Activated T-cell treated with anti-CD3 and anti-CD28 coated beads, Interleukin-2, amount 50 U/mL, for 72 hours (primary cell): Measurements from ENCODE around the gene HELZ. TPM values are rescaled to one million over a fixed set of nuclear protein-coding genes. Genes with fewer than 3 reads are reported as not detected.
A peak's percentile ranks its signal among the peaks of the same experiment; 100 is the strongest.
"Not testable (repeated sequence)": the region's sequence is repeated elsewhere in the genome, so short reads cannot be mapped to it uniquely, and the experiment has no call there.

Source experiments
- ATAC-seq, 2 donors: fragments of 150-1000 bp; cut with Tn5 transposase; replicated peaks in 1 of 2; 2 replicates each; pipeline ENCODE4 v1.10.0; 2021; ENCODE audit warnings: moderate library complexity in 2 of 2, mild to moderate bottlenecking in 1 of 2
- DNase-seq, 2 donors: peaks; one replicate each; pipeline ENCODE4 v3.0.0; 2021 to 2022; ENCODE audit warnings: mixed read lengths in 1 of 2
- H3K27ac Mint-ChIP-seq: one replicate; pipeline ENCODE4 v1.8.0; 2022; ENCODE audit warnings: mild to moderate bottlenecking, moderate library complexity, mixed read lengths
- H3K27me3 Mint-ChIP-seq: one replicate; pipeline ENCODE4 v1.8.0; 2022; ENCODE audit warnings: low read depth, mixed read lengths
- H3K36me3 Mint-ChIP-seq, 2 donors: one replicate each; pipeline ENCODE4 v1.8.0; 2022; ENCODE audit warnings: mixed read lengths in 2 of 2, mild to moderate bottlenecking in 1 of 2; ENCODE audit not compliant: insufficient read depth in 2 of 2
- H3K4me1 Mint-ChIP-seq: one replicate; pipeline ENCODE4 v1.8.0; 2022; ENCODE audit warnings: low read depth, mixed read lengths
- H3K4me3 Mint-ChIP-seq, 2 donors: one replicate each; pipeline ENCODE4 v1.8.0; 2022; ENCODE audit warnings: mild to moderate bottlenecking in 2 of 2, mixed read lengths in 2 of 2, moderate library complexity in 2 of 2
- H3K9me3 Mint-ChIP-seq, 2 donors: one replicate each; pipeline ENCODE4 v1.8.0; 2022; ENCODE audit warnings: mixed read lengths in 2 of 2
- total RNA-seq, 2 donors: library from RNA; stranded (reverse); gene quantifications; one replicate each; pipeline ENCODE4 v1.2.3, GENCODE V29; 2022

Gene HELZ
- total RNA-seq, 2 donors from 2014 or later, result 51.3 to 52.0 TPM

DNA sequence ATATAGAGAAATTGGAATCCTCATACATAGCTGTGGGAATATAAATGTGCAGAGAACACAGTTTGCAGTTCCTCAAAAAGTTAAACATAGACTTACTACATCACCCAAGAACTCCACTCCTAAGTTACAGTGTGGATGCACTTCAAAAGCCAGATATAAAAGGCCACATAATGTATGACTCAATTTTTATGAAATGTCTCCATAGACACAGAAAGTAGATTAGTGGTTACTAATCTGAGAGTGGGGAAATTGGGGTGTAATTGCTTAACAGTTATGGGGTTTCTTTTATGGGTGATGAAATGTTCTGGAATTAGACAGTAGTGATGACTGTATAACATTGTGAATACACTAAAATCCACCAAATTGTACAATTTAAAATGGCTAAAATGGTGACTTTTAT lies 139.8 kb downstream of the HELZ start:
- no peaks in the 10 kb centered on the region for H3K27me3 Mint-ChIP-seq
- peaks cover 31% of the 10 kb centered on the region for H3K4me1 Mint-ChIP-seq
- peaks cover 5 to 31% of the 10 kb centered on the region in 2 donors for H3K36me3 Mint-ChIP-seq
- DNase-seq, result no peak
- no peak overlapping the region for H3K27ac Mint-ChIP-seq
- peaks cover 0 to 3% of the 10 kb centered on the region in 2 donors for H3K9me3 Mint-ChIP-seq
- peak in 1 of 2 donors; percentile 17 for ATAC-seq
- H3K4me3 Mint-ChIP-seq, result no peak overlapping the region

DNA sequence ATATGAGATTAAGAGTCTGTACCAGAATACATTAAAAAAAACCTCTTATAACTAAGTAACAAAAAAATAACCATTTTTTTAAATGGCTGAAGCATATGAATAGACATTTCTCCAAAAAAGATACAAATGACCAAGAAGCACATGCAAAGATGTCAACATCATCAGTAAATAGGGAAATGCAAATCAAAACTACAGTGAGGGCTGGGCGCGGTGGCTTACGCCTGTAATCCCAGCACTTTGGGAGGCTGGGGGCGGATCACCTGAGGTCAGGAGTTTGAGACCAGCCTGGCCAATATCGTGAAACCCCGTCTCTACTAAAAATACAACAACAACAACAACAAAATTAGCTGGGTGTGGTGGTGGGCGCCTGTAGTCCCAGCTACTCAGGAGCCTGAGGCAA lies 140.4 kb downstream of the HELZ start:
- not testable (repeated sequence) for ATAC-seq, DNase-seq, H3K27me3 Mint-ChIP-seq, H3K27ac Mint-ChIP-seq, H3K9me3 Mint-ChIP-seq, H3K4me3 Mint-ChIP-seq
- H3K4me1 Mint-ChIP-seq, result peaks cover 35% of the 10 kb centered on the region
- H3K36me3 Mint-ChIP-seq, result peaks cover 5 to 31% of the 10 kb centered on the region in 2 donors

DNA sequence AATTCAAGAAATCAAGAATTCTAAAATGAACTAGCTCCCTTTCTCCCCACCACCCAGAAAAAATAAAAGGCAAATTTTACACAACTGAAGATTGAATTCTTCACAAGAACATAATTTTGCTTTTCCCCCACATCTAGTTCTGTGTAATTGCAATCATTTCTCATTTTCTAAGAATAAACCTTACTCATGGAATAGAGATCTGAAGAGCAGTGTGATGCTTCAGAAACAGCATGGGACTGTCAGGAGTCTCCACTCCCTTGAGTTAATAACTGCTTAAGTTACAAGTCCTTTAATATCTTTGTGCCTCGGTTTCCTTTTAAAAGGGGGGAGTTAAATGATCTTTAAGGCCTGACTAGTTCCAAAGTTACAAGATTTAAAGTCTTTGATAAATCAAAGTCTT lies 147.0 kb downstream of the HELZ start:
- no peak overlapping the region for H3K4me3 Mint-ChIP-seq
- no peak for ATAC-seq
- no peak for DNase-seq
- peaks cover 53% of the 10 kb centered on the region for H3K4me1 Mint-ChIP-seq
- no peaks in the 10 kb centered on the region for H3K27me3 Mint-ChIP-seq
- peaks cover 0 to 21% of the 10 kb centered on the region in 2 donors for H3K36me3 Mint-ChIP-seq
- H3K27ac Mint-ChIP-seq, result no peak overlapping the region
- peaks cover 0 to 3% of the 10 kb centered on the region in 2 donors for H3K9me3 Mint-ChIP-seq

DNA sequence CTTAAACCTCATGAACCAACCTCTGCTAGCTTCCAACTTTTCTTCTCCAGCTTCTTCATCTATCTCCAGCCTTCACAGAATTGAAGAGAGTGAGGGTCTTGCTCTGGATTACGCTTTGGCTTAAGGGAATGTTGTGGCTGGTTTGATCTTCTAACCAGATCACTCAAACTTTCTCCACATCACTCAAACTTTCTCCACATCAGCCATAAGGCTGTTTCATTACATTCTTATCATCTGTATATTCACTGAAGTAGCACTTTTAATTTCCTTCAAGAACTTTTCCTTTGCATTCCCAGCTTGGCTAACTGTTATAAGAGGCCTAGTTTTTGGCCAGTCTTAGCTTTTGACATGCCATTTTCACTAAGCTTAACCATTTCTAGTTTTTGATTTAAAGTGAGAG lies 148.4 kb downstream of the HELZ start:
- H3K4me1 Mint-ChIP-seq, result peaks cover 45% of the 10 kb centered on the region
- H3K9me3 Mint-ChIP-seq, result peaks cover 0 to 3% of the 10 kb centered on the region in 2 donors
- peak overlapping the region; percentile 56 for H3K27ac Mint-ChIP-seq
- H3K4me3 Mint-ChIP-seq, result no peak overlapping the region
- peaks cover 3 to 19% of the 10 kb centered on the region in 2 donors for H3K36me3 Mint-ChIP-seq
- ATAC-seq (no peak), DNase-seq (no peak)
- H3K27me3 Mint-ChIP-seq, result no peaks in the 10 kb centered on the region

DNA sequence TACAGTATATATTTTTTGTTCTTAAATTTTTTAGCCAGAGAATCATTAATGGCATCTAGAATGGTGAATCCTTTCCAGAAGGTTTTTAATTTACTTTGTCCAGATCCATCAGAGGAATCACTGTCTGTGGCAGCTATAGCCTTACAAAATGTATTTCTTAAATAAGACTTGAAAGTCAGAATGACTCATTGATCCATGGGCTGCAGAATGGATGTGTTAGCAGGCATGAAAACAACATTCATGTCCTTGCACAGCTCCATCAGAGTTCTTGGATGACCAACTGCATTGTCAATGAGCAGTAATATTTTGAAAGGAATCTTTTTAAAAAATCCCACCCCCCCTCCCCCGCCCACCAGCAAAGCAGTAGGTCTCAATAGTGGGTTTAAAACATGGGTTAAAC lies 149.2 kb downstream of the HELZ start:
- ATAC-seq (no peak), DNase-seq (no peak)
- Mint-ChIP-seq H3K36me3 (peaks cover 3 to 17% of the 10 kb centered on the region in 2 donors), H3K27ac (peak overlapping the region; percentile 38), H3K27me3 (no peaks in the 10 kb centered on the region), H3K9me3 (peaks cover 0 to 3% of the 10 kb centered on the region in 2 donors), H3K4me1 (peaks cover 36% of the 10 kb centered on the region), H3K4me3 (no peak overlapping the region)

DNA sequence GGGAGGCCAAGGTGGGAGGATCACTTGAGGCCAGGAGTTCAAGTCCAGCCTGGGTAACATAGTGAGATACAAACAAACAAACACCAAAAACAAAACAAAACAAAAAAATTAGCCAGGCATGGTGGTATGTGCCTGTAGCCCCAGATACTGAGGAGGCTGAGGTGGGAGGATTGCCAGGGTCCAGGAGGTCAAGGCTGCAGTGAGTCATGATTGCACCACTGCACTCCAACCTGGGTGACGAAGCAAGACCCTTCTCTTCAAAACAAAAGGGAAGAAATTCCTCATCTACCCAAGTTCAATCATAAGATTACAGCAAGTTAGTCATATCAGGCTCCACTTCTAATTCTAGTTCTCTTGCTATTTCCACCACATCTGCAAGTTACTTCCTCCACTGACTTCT lies 149.7 kb downstream of the HELZ start:
- not testable (repeated sequence) for H3K27ac Mint-ChIP-seq, H3K9me3 Mint-ChIP-seq, H3K4me3 Mint-ChIP-seq, H3K27me3 Mint-ChIP-seq
- peak; percentile 4 to 16 for DNase-seq
- H3K36me3 Mint-ChIP-seq, result peaks cover 3 to 19% of the 10 kb centered on the region in 2 donors
- peak in 1 of 2 donors; percentile 71 for ATAC-seq
- peaks cover 35% of the 10 kb centered on the region for H3K4me1 Mint-ChIP-seq

DNA sequence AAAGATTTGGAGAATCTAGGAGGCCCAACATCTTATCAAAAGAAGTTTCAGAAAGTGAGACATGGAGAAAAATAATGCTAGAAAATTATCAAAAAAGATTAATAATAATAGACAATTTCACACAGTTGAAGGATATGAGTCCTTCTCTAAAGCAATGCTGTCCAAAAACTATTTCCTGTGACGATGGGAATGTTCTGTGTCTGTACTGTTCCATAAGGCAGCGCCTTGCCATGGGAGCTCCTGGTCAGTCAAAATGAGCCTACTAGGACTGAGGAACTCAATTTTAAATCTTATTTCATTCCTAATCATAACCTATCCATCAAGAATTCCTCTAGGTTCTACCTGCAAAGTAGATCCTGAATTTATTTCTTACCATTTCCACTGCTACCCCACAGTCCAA lies 151.6 kb downstream of the HELZ start:
- DNase-seq (no peak), ATAC-seq (no peak)
- no peak overlapping the region for H3K27ac Mint-ChIP-seq
- peaks cover 3 to 23% of the 10 kb centered on the region in 2 donors for H3K36me3 Mint-ChIP-seq
- H3K4me3 Mint-ChIP-seq, result no peak overlapping the region
- H3K4me1 Mint-ChIP-seq, result peaks cover 30% of the 10 kb centered on the region
- peaks cover 0 to 3% of the 10 kb centered on the region in 2 donors for H3K9me3 Mint-ChIP-seq
- no peaks in the 10 kb centered on the region for H3K27me3 Mint-ChIP-seq

DNA sequence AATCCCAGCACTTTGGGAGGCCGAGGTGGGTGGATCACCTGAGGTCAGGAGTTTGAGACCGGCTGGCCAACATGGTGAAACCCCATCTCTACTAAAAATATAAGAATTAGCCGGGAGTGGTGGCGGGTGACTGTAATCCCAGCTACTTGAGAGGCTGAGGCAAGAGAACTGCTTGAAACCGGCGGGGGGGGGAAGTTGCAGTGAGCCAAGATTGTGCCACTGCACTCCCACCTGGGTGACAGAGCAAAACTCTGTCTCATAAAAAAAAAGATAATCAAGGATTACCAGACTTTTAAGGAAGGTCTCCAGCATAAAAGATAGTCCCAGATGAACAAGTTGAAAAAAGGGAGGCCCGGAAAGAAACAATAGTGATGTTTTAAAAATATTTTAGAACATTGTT lies 152.3 kb downstream of the HELZ start:
- H3K4me3 Mint-ChIP-seq, ATAC-seq, H3K9me3 Mint-ChIP-seq, DNase-seq, H3K27me3 Mint-ChIP-seq, H3K27ac Mint-ChIP-seq: not testable (repeated sequence)
- peaks cover 3 to 23% of the 10 kb centered on the region in 2 donors for H3K36me3 Mint-ChIP-seq
- peaks cover 30% of the 10 kb centered on the region for H3K4me1 Mint-ChIP-seq

DNA sequence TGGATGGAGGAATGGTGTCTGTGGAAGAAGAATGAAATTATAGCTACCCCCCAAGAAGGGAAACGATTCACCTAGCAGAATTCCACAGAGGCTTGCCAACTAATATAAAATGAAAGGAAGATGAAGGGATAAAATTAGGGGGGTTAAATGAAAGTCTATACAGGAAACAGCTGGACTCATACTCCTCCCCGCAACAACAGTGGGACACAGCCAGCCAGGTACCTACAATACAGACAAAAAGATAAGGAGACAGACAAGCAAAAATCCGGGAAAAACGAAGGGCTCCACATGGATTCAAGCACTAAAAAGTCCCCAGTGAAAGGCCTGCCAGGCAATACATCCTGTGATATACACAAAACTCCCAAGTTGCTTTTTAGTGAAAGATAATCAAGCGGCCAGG lies 152.7 kb downstream of the HELZ start:
- Mint-ChIP-seq H3K27me3 (no peaks in the 10 kb centered on the region), H3K27ac (no peak overlapping the region), H3K4me1 (peaks cover 30% of the 10 kb centered on the region), H3K4me3 (no peak overlapping the region), H3K36me3 (peaks cover 3 to 23% of the 10 kb centered on the region in 2 donors), H3K9me3 (peaks cover 0 to 3% of the 10 kb centered on the region in 2 donors)
- DNase-seq, result no peak
- no peak for ATAC-seq

DNA sequence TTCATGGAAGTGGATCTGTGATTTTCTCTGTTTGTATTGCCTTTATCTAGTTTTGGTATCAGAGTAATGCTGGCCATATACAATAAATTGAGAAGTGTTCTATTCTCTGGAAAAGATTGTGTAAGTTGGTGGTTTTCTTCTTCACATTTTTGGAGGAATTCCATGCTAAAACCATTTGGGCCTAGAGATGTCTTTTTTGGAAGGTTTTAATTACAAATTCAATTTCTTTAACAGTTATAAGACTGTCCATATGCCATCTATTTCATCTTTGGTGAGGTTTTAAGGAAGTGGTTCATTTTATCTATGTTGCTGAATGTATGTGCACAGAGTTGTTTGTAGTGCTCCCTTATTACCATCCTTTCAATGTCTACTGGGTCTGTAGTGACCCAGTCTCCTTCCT lies 154.7 kb downstream of the HELZ start:
- Mint-ChIP-seq H3K27ac (no peak overlapping the region), H3K4me3 (no peak overlapping the region), H3K9me3 (peaks cover 0 to 3% of the 10 kb centered on the region in 2 donors), H3K36me3 (peaks cover 3 to 21% of the 10 kb centered on the region in 2 donors), H3K27me3 (no peaks in the 10 kb centered on the region), H3K4me1 (peaks cover 18% of the 10 kb centered on the region)
- no peak for ATAC-seq
- no peak for DNase-seq

DNA sequence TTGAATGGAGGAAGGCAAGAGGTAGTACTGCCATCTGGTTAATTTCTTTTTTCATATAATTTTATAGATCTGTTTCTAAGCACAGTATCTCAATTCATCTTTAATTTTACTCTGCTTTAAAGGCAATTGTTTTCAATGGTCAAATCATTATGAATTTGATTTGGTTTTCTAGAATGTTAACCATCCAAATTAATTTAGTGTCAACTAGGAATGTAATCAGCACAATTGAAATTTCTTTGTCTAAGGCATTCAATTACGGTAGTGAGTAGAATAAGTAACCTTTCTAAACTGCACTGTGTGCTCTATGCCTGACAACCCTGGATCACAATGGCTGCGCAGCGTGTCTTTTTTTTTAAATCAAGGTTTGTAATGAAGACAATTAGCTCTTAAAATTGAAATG lies 156.4 kb downstream of the HELZ start:
- DNase-seq, result no peak
- H3K4me1 Mint-ChIP-seq, result peaks cover 14% of the 10 kb centered on the region
- no peak overlapping the region for H3K27ac Mint-ChIP-seq

DNA sequence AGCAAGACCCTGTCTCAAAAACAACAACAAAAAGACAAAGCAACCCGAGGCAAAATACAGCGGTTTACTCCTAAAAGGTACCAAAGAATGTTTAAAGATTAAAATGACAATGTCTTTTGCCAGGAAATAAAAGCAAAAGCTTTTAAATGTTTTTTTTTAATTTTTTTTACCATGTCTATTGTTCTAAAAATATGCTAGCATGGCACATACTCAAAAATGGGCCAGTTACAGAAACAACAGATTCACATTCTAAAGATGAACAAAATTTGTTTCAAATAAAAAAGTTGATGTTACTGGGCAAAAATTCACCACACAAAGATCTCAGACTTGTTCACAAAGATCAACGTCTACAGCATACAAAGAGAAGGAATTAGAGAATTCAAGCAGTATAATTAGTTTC lies 159.6 kb downstream of the HELZ start:
- Mint-ChIP-seq H3K4me1 (peaks cover 26% of the 10 kb centered on the region), H3K9me3 (peaks cover 0 to 3% of the 10 kb centered on the region in 2 donors), H3K27me3 (no peaks in the 10 kb centered on the region), H3K4me3 (no peak overlapping the region), H3K27ac (no peak overlapping the region), H3K36me3 (peaks cover 2 to 11% of the 10 kb centered on the region in 2 donors)
- ATAC-seq (no peak), DNase-seq (no peak)

More for the DNA sequence above, 156.4 kb downstream of the HELZ start:
- Mint-ChIP-seq H3K36me3 (peaks cover 3 to 15% of the 10 kb centered on the region in 2 donors), H3K27me3 (no peaks in the 10 kb centered on the region), H3K4me3 (no peak overlapping the region), H3K9me3 (peaks cover 0 to 3% of the 10 kb centered on the region in 2 donors)
- no peak for ATAC-seq

DNA sequence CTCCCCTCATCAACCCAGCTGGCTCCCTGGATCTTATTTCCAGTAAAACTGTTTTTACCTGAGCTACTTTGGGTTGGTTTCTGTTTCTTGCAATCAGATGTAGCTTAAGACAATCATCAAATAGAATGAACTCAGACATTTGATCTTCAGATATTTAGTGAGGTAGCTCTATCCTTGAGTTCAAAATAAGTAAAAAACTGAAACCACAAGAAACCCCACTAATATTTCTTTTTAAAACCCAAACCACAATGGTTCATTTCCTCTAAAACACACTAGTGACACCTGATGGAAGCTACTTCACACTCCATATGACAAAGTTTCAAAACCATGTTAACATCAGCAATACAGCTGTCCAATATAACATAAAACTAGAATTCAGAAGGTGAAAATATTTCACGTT lies 162.9 kb downstream of the HELZ start:
- no peaks in the 10 kb centered on the region for H3K27me3 Mint-ChIP-seq
- peaks cover 2 to 7% of the 10 kb centered on the region in 2 donors for H3K36me3 Mint-ChIP-seq
- H3K9me3 Mint-ChIP-seq, result no peaks in the 10 kb centered on the region
- no peak for DNase-seq
- H3K4me1 Mint-ChIP-seq, result peaks cover 19% of the 10 kb centered on the region
- no peak overlapping the region for H3K27ac Mint-ChIP-seq
- H3K4me3 Mint-ChIP-seq, result no peak overlapping the region
- peak; percentile 9 to 27 for ATAC-seq

DNA sequence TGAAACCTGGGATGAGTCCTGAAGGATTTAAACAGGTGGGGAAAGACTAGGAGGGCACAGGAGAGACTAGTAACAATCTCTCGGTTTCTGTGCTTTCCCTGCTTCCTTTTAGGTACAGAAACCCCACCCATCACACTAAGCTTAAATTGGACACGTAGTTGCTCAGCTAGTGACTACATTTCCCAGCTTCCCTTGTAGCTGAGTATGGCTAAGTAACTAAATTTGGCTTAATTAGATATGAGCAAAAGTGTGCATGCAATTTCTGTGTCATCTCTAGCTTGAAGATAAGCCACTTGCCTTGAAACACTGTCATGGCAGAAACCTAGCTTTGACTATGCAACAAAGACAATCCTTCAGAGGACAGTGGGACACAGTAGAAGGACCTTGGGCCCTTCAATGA lies 164.2 kb downstream of the HELZ start:
- H3K4me1 Mint-ChIP-seq, result peaks cover 19% of the 10 kb centered on the region
- H3K36me3 Mint-ChIP-seq, result peaks cover 4 to 9% of the 10 kb centered on the region in 2 donors
- ATAC-seq (peak in 1 of 2 donors; percentile 57), DNase-seq (no peak)
- no peaks in the 10 kb centered on the region for H3K9me3 Mint-ChIP-seq
- no peaks in the 10 kb centered on the region for H3K27me3 Mint-ChIP-seq
- H3K4me3 Mint-ChIP-seq, result no peak overlapping the region
- no peak overlapping the region for H3K27ac Mint-ChIP-seq
